Measurements from ENCODE around the gene CD99L2. TPM values are rescaled to one million over a fixed set of nuclear protein-coding genes. Genes with fewer than 3 reads are reported as not detected.

CD99L2 gene
- total and polyA plus RNA-seq, 10 of the 15 experiments (the other 5 are each of a cell fraction or from before 2014, with no cell fraction given), result 1.1 to 22.9 (median 13.0) TPM

- BruUV-seq (replicated peaks), result no TSS peak
- in situ Hi-C loops (cut with MboI), result no loop called here
- no peak overlapping the region for H3K4me2 ChIP-seq (ENCODE audit: control insufficient read depth, insufficient read depth)
- ChIA-PET SMC1A (ENCODE audit: uncharacterized antibody, unreplicated experiment) (no interaction called here), CTCF (no interaction called here), RAD21 (ENCODE audit: unreplicated experiment) (no interaction called here), POLR2A (no interaction called here)
- H3K4me3 ChIP-seq, result no peak overlapping the region
- no peaks in the 10 kb centered on the region for H3K79me2 ChIP-seq (ENCODE audit: control insufficient read depth, insufficient read depth, low read length)
- H3K36me3 ChIP-seq (ENCODE audit: control insufficient read depth in 2 of 2, insufficient read depth in 2 of 2, low read length in 1 of 2), result no peaks in the 10 kb centered on the region
- WGBS (ENCODE audit: insufficient coverage, insufficient replicate concordance, low lambda C conversion rate, missing lambda C conversion rate), result 27% methylated on average over 5 of the region's 5 CpGs
- ATAC-seq, result no peak
- DNase-seq (ENCODE audit: low read depth, low spot score), result no peak
- TF ChIP-seq, protein P1, sequence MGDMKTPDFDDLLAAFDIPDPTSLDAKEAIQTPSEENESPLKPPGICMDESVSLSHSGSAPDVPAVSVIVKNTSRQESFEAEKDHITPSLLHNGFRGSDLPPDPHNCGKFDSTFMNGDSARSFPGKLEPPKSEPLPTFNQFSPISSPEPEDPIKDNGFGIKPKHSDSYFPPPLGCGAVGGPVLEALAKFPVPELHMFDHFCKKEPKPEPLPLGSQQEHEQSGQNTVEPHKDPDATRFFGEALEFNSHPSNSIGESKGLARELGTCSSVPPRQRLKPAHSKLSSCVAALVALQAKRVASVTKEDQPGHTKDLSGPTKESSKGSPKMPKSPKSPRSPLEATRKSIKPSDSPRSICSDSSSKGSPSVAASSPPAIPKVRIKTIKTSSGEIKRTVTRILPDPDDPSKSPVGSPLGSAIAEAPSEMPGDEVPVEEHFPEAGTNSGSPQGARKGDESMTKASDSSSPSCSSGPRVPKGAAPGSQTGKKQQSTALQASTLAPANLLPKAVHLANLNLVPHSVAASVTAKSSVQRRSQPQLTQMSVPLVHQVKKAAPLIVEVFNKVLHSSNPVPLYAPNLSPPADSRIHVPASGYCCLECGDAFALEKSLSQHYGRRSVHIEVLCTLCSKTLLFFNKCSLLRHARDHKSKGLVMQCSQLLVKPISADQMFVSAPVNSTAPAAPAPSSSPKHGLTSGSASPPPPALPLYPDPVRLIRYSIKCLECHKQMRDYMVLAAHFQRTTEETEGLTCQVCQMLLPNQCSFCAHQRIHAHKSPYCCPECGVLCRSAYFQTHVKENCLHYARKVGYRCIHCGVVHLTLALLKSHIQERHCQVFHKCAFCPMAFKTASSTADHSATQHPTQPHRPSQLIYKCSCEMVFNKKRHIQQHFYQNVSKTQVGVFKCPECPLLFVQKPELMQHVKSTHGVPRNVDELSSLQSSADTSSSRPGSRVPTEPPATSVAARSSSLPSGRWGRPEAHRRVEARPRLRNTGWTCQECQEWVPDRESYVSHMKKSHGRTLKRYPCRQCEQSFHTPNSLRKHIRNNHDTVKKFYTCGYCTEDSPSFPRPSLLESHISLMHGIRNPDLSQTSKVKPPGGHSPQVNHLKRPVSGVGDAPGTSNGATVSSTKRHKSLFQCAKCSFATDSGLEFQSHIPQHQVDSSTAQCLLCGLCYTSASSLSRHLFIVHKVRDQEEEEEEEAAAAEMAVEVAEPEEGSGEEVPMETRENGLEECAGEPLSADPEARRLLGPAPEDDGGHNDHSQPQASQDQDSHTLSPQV (IDR thresholded peaks at IDR 0.05), result no peak
- no peak for TF ChIP-seq ESRRA (IDR thresholded peaks at IDR 0.05; ENCODE audit: low read length)
- no peak for TF ChIP-seq STAT1 (conservative IDR thresholded peaks at IDR 0.05)
- TF ChIP-seq RFX5 (IDR thresholded peaks at IDR 0.05; ENCODE audit: low read depth, low read length), result no peak
- TF ChIP-seq TCF3 (IDR thresholded peaks at IDR 0.05; ENCODE audit: borderline replicate concordance, insufficient read depth, low read depth, low read length), result no peak
- TF ChIP-seq, protein P2, sequence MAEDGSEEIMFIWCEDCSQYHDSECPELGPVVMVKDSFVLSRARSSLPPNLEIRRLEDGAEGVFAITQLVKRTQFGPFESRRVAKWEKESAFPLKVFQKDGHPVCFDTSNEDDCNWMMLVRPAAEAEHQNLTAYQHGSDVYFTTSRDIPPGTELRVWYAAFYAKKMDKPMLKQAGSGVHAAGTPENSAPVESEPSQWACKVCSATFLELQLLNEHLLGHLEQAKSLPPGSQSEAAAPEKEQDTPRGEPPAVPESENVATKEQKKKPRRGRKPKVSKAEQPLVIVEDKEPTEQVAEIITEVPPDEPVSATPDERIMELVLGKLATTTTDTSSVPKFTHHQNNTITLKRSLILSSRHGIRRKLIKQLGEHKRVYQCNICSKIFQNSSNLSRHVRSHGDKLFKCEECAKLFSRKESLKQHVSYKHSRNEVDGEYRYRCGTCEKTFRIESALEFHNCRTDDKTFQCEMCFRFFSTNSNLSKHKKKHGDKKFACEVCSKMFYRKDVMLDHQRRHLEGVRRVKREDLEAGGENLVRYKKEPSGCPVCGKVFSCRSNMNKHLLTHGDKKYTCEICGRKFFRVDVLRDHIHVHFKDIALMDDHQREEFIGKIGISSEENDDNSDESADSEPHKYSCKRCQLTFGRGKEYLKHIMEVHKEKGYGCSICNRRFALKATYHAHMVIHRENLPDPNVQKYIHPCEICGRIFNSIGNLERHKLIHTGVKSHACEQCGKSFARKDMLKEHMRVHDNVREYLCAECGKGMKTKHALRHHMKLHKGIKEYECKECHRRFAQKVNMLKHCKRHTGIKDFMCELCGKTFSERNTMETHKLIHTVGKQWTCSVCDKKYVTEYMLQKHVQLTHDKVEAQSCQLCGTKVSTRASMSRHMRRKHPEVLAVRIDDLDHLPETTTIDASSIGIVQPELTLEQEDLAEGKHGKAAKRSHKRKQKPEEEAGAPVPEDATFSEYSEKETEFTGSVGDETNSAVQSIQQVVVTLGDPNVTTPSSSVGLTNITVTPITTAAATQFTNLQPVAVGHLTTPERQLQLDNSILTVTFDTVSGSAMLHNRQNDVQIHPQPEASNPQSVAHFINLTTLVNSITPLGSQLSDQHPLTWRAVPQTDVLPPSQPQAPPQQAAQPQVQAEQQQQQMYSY (CRISPR knock-in tag; IDR thresholded peaks at IDR 0.05), result no peak
- intact Hi-C loops (cut with micrococcal nuclease; ENCODE audit: unreplicated experiment), result no loop called here
- H3K27me3 ChIP-seq (replicated peaks in 1 of 2; ENCODE audit: control insufficient read depth in 2 of 2, insufficient read depth in 2 of 2, low read length in 1 of 2), result no peaks in the 10 kb centered on the region
- no peak overlapping the region for H3K27ac ChIP-seq (ENCODE audit: control insufficient read depth, insufficient read depth)
- no peaks in the 10 kb centered on the region for H4K20me1 ChIP-seq (ENCODE audit: control insufficient read depth, insufficient read depth)
- no peaks in the 10 kb centered on the region for H3K9me3 ChIP-seq (replicated peaks; ENCODE audit: control insufficient read depth, insufficient read depth, low read length)
- H2AFZ ChIP-seq (ENCODE audit: control insufficient read depth, low read depth, low read length), result no peak overlapping the region
- H3K4me1 ChIP-seq (ENCODE audit: control insufficient read depth, insufficient read depth, low read length), result no peaks in the 10 kb centered on the region
- no peak for FAIRE-seq
- H3K9ac ChIP-seq (ENCODE audit: control insufficient read depth, insufficient read depth, low read length), result no peak overlapping the region
Observed at GRCh38 chrX:150933945-150934350, 35.5 kb upstream of the CD99L2 start.

All from GM12878 (cell line).